Measurements from ENCODE around the gene POFUT1.
"Not testable (repeated sequence)": the region's sequence is repeated elsewhere in the genome, so short reads cannot be mapped to it uniquely, and the experiment has no call there.

Gene POFUT1

DNA sequence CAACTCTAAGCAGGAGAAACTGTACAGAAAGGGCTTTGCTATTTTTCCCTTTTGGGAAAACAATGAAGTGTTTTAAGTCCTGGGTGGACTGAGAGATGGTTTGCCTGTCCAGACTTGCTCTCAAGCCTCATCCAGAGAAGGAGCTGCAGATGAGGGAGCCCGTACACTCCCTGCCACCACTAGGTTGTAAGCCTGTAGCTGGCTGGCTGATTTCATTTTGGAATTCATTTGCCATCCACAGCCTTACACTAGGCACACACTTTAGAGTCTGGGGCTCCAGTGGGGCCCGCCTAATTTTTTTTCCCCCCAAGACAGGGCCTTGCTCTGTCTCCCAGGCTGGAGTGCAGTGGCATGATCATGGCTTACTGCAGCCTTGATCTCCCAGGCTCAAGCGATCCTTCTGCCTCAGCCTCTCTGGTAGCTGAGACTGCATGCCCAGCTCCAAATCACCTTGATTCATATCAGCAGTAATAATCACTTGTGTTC lies 28.4 kb downstream of the POFUT1 start:
- no peak for DNase-seq

DNA sequence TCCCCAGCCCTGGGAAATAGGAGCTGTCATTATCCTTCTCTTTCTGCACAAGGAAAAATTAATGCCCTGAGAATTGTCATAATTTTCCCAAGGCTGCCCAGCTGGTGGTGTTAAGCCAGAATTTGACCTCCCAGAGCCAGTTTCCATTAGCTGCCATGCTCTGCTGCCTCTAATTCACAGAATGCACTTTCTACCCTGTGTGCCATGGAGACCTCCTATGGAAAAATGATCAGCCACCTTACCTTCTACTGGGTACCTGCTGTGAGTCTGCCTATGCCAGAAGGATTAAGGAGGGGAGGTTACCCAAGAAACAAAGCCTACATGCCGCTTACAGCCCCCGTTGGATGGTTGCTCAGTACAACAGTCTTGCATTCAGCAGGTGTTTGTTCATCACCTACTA lies 29.1 kb downstream of the POFUT1 start:
- no peak for DNase-seq

DNA sequence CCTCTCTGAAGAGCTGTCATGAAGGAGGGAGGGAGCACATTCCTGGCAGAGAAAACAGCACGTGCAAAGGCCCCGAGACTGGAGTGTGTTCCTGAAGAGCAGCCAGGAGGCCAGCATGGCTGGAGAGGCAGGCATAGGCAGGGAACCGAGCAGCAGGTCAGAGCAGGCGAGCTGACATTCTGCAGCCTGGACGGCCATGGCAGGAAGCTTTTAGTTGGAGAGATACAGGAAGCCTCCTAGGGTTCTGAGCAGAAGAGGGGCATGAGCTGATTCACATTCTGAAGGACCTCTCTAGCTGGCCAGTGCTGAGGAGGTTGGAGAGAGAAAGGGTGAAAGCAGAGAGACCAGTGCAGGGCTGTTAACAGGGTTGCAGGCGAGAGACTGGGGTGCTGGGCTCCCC lies 29.7 kb downstream of the POFUT1 start:
- DNase-seq = no peak

DNA sequence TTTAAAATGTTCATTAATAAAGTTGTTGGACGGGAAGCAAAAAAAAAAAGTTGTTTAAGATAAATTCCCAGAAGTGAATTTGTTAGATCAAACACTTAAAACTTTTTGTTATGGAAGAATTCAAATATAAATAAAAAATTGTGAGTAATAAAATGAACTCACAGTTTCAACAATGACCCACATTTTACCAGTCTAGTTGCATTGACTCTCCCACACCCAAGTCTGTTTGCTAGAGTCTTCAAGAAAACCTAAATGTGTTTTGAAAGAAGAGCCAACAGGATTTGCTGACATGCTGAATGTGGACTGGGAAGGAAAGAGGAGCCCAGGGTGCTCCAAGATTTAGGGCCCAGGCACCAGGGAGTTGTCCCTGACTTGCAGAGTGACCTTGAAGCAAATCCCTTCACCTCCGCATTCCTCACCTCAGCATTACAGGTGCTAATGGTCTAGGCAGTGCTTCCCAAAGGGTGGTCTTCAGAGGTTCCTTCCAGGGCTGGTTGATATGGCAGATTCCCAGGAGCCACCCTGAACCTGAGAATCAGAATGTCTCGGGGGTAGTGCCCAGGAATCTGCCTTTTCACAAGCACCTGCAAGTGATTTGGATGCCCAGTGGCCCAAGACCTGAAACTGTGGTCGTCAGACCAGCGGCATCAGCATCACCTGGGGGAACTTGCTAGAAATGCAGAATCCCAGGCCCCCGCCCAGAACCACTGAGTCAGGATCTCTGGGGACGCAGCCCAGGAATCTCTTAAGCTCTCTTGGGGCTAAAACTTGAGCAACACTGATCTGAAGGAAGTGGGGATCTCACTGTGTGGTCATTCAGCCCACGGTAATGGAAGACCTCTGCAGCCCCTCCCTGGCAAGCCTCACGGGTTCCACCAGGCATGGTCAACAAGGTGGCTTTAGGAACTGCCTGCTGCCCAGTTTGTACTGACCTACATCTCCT lies 31.1 kb downstream of the POFUT1 start:
- DNase-seq = no peak

DNA sequence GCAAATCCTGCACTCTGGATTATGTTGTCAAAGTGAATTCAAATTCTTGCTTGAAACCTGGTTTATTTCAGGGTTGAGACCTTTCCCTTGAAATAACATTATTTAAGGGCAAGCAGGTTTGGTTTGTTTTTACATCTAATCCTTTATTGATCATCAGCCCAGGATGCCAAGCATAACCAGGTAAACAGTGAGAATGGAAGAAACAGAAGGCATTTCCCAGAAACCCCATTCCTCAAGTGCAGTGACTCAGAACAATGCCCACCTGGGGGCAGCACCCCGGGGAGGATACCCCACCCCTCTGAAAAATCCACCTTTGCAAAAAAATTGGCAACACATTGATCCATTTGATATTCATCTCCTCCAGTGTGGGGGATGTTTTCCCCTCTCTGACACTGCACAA lies 32.5 kb downstream of the POFUT1 start:
- no peak for DNase-seq

DNA sequence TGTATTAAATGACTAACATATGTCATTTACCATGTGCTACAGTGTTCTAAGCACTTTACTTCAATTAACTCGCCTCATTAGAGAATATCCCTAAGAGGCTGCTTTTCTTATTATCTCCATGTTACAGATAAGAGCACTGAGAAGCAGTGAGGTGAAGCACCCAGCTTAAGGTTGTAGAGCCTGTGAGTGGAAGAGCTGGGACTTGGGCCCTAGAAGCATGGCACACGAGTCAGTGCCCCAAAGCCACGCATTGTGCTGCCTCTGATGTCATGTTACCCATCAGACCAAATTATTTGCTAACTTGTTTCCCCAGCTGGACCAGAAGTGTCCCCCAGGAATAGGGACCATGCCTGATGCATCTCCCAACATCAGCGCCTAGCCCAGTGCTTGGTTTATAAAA lies 34.1 kb downstream of the POFUT1 start:
- DNase-seq = no peak

DNA sequence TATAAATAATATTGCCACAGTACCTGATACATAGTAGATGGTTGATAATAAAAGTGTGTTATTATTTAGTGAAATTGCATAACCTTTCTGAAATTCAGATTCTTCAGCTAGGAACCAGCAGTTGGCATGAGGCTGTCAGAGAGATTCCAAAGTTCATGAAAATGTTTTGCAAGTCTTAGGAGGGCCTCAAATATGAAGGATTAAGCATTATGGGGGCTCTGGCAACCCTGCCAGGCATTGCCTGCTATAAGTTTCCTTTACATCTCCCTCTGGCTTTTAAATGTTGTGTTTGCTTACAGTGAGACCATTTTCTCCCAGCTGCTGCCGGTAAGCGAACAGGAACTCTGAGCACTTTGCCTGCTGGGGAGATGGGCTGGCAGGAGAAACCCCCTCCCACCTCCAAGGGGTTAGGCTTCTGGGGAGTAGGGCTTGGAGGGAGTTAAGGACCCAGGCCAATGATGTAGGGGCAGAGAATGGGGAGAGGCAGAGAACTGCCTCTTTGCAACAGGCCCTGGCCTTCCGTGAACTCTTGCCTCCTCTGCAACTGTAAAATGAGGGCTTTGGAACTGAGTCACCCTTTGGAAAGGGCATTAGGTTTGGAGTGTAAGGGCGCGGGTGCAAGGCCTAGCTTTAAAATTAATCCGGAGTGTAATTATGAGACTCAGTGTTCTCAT lies 36.6 kb downstream of the POFUT1 start:
- DNase-seq = no peak

DNA sequence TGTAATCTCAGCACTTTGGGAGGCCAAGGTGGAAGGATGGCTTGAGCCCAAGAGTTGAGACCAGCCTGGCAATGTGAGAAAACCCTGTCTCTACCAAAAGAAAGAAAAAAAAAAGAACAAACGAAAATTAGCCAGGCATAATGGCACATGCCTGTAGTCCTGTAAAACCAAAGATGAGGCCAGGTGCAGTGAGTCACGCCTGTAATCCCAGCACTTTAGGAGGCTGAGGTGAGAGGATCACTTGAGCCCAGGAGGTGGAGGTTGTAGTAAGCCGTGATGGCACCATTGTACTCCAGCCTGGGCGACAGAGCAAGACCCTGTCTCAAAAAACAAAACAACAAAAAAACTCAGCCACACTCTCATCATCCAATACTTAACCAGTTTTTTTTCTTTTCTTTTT lies 37.3 kb downstream of the POFUT1 start:
- DNase-seq = no peak

DNA sequence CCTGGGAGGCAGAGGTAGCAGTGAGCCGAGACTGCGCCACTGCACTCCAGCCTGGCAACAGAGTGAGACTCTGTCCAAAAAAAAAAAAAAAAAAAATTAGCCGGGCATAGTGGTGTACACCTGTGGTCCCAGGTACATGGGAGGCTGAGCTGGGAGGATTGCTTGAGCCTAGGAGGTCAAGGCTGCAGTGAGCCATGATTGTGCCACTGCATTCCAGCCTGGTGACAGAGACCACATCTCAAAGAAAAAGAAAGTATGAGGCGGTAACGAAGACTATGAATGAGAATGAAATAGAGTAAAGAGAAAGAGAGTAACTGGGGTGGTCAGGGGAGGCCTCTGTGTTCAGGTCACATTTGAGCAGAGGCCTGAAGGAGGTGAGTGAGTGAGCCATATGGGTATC lies 38.5 kb downstream of the POFUT1 start:
- not testable (repeated sequence) for DNase-seq

DNA sequence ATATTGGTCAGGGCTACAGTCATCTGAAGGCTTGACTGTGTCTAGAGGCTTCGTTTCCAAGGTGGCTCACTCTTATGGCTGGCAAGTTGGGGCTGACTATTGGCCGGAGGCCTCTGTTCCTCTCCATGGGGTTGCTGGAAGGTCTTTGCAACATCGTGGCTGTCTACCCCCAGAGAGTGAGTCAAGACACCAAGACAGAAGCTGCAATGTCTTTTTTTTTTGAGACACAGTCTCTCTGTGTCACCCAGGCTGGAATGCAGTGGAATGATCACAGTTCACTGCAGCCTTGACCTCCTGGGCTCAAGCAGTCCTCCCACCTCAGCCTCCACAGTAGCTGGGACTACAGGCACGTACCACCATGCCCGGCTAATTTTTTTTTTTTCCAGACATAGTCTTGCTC lies 40.4 kb downstream of the POFUT1 start:
- DNase-seq = peak; percentile 15

DNA sequence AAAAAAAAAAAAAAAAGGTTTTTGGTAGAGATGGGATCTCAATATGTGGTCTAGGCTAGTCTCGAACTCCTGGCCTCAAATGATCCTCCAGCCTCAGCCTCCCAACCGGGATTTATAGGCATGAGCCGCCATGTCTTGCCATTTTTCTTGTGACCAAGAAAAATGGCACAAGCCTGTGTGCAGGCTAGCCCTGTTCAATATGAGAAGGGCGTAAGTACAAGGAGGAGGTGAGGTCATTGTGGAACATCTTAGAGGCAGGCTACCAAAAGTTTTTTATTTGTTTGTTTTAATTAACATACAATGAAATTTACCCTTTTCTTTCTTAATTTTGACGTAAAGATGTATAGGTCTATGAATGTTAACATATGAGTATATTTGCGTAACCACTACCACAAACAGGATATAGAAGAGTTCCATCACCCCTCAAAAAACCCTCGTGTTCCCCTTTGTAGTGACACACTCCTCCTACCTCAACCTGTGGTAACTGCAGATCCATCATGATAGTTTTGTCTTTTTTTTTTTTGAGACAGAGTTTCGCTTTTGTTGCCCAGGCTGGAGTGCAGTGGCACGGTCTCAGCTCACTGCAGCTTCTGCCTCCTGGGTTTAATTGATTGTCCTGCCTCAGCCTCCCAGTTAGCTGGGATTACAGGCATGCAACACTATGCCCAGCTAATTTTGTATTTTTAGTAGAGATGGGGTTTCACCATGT lies 41.5 kb downstream of the POFUT1 start:
- no peak for DNase-seq

DNA sequence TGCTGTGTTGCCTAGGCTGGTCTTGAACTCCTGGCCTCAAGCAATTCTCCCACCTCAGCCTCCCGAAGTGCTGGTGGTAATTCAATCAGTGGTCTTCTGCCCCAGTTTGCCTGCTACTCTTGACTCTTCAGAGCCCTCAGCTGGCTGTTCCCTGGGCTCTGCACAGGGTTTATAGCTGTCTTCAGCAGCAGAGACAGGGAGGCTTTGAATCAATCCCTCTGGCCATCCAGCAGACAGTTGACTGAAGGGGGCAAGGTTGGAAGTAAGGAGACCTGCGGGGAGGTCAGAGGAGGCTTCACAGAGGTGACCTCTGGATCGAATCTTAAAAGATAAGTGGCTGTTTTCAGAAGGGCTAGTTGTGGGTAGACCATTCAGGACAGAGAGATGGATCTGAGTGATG lies 43.8 kb downstream of the POFUT1 start:
- DNase-seq = no peak

DNA sequence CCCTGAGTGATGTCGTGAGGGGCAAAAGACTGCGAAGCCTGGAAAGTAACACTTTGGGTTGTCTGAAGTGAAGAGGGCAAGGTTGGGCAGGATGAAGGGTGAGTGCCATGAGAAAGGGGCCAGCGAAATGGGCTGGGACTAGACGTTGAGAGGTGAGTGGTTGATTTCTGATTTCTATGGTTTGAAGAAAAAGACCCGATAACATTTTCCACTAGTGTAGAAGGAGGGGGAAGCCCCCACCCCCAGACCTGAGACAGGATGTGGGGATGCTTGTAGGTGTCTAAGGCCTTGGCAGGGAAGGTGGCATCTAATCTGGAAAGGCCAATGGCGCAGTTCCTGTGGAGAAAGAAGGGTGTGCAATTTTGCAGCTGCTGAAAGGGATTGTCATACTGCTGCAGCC lies 44.5 kb downstream of the POFUT1 start:
- DNase-seq = no peak

DNA sequence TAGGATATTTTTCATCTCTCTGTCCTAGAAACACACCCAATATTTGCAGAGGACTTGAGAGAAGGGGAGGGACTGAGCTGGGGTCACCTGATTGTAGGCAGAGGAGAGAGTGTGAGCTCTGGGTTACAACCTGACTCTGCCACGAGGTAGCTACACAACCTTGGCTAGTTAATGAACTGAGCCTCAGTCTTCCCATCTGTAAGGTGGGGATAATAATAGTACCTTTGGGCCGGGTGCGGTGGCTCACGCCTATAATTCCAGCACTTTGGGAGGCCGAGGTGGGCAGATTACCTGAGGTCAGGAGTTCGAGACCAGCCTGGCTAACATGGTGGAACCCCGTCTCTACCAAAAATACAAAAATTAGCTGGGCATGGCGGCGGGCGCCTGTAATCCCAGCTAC lies 53.3 kb downstream of the POFUT1 start:
- DNase-seq = not testable (repeated sequence)

DNA sequence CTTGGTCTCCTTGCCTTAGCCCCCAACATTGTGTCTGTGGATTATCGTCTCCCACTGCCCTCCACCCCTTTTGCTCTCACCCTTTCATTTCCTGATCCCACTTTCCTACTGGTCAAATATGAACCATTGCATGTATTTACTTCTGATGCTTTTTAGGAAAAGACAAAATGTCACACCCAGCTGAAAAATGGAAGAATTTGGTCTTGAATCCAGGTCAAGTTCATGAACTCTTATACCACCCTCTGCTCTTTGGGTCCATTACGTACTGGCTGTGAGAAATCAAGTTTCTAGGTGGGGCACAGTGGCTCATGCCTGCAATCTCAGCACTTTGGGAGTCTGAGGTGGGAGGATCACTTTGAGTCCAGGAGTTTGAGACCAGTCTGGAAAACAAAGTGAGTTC lies 54.0 kb downstream of the POFUT1 start:
- no peak for DNase-seq

DNA sequence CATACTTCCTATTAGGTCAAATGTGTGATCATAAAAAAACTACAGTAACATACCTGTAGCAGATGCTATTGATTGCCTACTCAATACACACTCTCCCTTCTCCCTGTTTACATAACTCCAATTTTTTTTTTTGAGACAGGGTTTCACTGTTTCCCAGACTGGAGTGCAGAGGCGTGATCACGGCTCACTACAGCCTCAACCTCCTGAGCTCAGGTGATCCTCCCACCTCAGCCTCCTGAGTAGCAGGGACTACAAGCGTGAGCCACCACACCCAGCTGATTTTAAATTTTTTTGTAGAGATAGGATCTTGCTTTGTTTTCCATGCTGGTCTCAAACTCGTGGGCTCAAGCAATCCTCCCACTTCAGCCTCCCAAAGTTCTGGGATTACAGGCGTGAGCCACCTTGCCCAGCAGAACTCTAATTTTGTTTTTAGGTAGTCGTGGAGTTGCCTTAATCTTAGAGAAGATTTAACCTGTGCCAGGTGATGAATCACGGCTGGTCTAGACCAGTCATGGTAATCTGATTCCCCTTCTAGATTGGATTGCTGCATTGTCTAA lies 55.8 kb downstream of the POFUT1 start:
- no peak for DNase-seq

DNA sequence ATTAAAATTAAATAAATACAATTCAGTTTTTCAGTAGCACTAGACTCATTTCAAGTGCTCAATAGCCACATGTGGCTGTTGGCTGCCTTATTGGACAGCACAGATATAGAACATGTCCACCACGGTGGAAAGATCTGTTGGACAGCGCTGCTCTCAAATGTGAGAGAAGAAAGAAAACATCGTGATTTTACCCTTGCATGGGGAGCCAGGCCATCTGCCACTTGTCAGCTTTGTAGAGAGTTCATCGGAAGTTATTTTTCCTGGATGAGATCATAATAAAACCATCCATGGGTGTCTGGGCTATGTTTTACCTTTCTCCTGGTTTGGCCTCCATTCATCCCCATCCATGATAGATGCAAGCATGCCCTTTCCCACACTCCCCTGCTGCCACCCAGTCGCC lies 63.9 kb downstream of the POFUT1 start:
- DNase-seq = no peak

DNA sequence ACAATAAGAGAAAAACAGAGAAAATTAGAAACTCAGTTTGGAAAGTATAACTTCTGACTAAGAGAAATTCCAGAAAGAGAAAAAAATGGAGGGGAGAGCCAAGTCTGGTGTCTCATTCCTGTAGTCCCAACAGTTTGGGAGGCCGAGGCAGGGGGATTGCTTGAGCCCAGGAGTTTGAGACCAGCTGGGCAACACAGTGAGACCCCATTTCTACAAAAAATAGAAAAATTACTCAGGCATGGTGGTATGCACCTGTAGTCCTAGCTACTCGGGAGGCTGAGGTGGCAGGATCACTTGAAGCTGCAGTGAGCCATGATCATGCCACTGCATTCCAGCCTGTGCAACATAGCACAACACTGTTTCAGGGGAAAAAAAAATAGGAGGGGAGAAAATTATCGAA lies 66.7 kb downstream of the POFUT1 start:
- DNase-seq = no peak

DNA sequence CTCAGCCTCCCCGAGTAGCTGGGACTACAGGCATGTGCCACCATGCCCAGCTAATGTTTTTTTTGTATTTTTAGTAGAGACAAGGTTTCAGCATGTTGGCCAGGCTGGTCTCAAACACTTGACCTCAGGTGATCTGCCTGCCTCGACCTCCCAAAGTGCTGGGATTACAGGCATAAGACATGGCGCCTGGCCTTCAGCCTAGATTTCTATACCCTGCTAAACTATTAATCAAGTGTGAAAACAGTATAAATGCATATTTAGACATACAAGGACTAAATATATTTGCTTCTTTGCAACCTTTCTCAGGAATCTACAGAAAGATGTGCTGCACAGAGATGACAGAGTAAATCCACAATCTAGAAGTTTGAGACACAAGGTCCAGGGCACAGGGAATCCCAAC lies 67.5 kb downstream of the POFUT1 start:
- not testable (repeated sequence) for DNase-seq

DNA sequence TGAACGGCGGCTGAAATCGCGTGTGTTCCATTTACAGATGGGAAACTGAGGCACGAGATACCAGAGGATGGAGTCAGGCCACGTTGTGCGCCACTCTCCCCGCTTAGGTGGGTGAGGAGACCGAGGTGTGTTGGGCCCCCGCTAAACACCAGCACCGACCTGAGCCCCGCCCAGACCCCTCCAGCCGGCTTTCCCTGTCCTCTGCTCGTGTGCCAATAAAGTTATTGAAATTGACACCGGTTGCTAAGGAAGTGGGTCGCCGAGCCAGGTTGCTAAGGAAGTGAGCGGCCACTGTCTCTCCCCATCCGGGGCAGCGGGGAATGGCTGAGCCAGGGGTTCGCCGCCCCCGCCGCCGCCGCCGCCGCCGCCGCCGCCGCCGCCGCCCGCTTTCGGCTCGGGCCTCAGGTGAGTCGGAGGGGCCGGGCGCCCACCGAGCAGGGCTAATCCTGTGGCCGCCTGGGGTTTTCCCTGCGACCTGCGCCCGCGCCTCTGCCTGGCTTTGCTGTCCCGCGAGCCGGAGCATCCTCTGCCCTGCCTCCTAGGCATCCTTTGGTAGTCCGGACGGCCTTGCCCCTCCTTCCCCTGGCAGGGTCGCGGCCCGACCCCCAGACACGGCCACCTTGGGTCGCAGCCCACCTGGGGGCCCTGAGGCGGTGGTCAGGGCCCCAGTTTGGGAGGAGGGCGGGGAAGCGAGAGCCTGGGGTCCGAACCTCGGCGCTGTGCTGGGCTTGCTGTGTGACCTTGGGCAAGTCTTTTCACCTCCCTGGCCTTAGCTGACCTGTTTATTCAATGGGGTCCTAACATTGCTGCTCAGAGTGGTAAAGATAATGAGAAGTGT lies 69.9 kb downstream of the POFUT1 start, which contains the start of gene KIF3B:
Gene KIF3B, plus strand, starts transcription at position 291 of the 838 bp plus-strand sequence. CDS start 32,127 bp downstream, outside the sequence.
- DNase-seq = peak; percentile 93

DNA sequence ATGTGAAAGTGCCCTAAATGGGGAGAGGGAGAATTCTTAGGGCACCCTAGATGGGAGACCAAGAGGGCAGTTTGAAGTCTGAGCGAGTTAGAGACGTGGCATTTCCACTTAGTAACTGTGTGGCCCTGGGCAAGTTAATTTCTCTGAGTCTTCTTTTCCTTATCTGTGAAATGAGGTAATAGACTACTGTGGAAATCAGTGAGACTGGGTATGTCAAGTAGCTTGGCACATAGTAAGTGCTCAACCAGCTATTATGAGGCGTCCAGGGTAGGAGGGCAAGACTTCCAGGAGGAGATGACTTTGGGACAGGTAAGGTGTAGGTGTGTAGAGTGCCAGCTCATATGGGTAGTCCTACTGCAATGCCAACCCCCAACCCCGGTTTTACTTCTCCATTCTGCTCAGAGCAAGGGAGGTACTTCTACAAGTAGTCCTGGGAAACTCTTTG lies 70.5 kb downstream of the POFUT1 start:
- DNase-seq = no peak

DNA sequence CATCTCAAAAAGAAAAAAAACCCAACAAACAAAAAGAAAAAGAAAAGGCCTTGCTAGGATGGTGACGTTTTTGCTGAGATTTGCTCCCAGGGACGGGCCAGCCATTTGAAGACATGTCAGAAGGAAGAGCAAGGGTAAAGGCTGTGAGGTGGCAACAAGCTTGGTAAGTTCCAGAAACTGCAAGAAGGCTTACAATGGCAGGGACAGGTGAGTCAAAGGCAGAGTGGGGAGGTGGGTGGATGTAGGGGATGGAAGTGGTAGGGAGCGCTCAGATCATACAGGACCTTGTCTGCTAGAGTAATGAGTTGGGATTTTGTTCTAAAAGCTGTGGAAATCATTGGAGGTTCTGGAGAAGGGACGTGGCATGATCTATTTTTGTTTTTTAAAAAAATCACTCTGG lies 74.0 kb downstream of the POFUT1 start:
- no peak for DNase-seq

All from fibroblast of skin of scalp (primary cell).